Activated T-cell treated with anti-CD3 and anti-CD28 coated beads, Interleukin-2, amount 50 U/mL, for 48 hours (primary cell): Measurements from ENCODE around the gene S100G.
"Not testable (repeated sequence)": the region's sequence is repeated elsewhere in the genome, so short reads cannot be mapped to it uniquely, and the experiment has no call there.

ENCODE experiments used
- DNase-seq, 2 experiments: peaks; one replicate each; pipeline ENCODE4 v3.0.0-alpha.2; 2020

Gene S100G

GRCh38 chrX:16649858-16650257 lies at the start of gene S100G:
S100G (plus strand) TSS chrX:16650158; CDS start chrX:16651007, 849 bp downstream.
- no peak for DNase-seq

GRCh38 chrX:16601885-16602284 lies 48.1 kb upstream of the S100G start:
- no peak for DNase-seq

GRCh38 chrX:16603235-16603634 lies 46.7 kb upstream of the S100G start:
- DNase-seq, result not testable (repeated sequence)

- no peak for DNase-seq
Measured at GRCh38 chrX:16603822-16604221, 46.1 kb upstream of the S100G start.

GRCh38 chrX:16604337-16604736 lies 45.6 kb upstream of the S100G start:
- DNase-seq, result no peak

GRCh38 chrX:16606142-16606720 lies 43.7 kb upstream of the S100G start:
- DNase-seq, result no peak

GRCh38 chrX:16610121-16610621 lies 39.8 kb upstream of the S100G start:
- DNase-seq, result no peak

- DNase-seq, result not testable (repeated sequence)
Measured at GRCh38 chrX:16610654-16611053, 39.3 kb upstream of the S100G start.

GRCh38 chrX:16612257-16612897 lies 37.6 kb upstream of the S100G start:
- no peak for DNase-seq

GRCh38 chrX:16617382-16617781 lies 32.6 kb upstream of the S100G start:
- DNase-seq, result no peak

- no peak for DNase-seq
Measured at GRCh38 chrX:16618422-16618821, 31.5 kb upstream of the S100G start.

GRCh38 chrX:16619024-16619423 lies 30.9 kb upstream of the S100G start:
- DNase-seq, result no peak

- not testable (repeated sequence) for DNase-seq
Measured at GRCh38 chrX:16628511-16628910, 21.4 kb upstream of the S100G start.

- no peak for DNase-seq
Measured at GRCh38 chrX:16628946-16629595, 20.9 kb upstream of the S100G start.

GRCh38 chrX:16629909-16630308 lies 20.0 kb upstream of the S100G start:
- no peak for DNase-seq

GRCh38 chrX:16633754-16634153 lies 16.2 kb upstream of the S100G start:
- DNase-seq, result no peak

- no peak for DNase-seq
Measured at GRCh38 chrX:16635040-16635439, 14.9 kb upstream of the S100G start.

- no peak for DNase-seq
Measured at GRCh38 chrX:16635596-16635995, 14.4 kb upstream of the S100G start.

GRCh38 chrX:16638533-16638932 lies 11.4 kb upstream of the S100G start:
- no peak for DNase-seq

GRCh38 chrX:16639966-16640365 lies 10.0 kb upstream of the S100G start:
- no peak for DNase-seq

- no peak for DNase-seq
Measured at GRCh38 chrX:16640823-16641222, 9.1 kb upstream of the S100G start.

- DNase-seq, result no peak
Measured at GRCh38 chrX:16643176-16643575, 6.8 kb upstream of the S100G start.

- no peak for DNase-seq
Measured at GRCh38 chrX:16646366-16647138, 3.4 kb upstream of the S100G start.
